SHP77 (cell line): ENCODE data around the gene LRMDA.

Source experiments
- DNase-seq, 2 experiments: peaks; one replicate each; lab custom pipeline; 2025; lab: John Stamatoyannopoulos, UW

LRMDA gene

DNA sequence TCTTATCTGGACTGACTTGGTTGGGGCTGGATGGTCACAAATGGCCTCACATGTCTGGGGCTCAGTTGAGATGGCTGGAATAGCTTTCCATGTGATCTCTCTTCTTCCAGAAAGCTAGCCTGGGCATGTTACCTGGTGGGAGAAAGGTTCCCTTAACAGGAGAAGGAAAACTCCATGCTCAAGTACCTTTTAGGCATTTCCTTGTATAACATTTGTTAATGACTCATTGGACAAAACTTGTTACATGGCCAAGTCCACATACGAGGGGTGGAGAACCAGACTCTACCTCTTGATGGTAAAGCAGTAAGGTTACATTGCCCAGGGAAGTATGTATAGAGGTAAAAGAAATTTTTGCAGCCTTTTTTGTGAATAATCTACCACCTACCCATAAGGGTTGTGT lies 826.4 kb downstream of the LRMDA start:
- no peak for DNase-seq

DNA sequence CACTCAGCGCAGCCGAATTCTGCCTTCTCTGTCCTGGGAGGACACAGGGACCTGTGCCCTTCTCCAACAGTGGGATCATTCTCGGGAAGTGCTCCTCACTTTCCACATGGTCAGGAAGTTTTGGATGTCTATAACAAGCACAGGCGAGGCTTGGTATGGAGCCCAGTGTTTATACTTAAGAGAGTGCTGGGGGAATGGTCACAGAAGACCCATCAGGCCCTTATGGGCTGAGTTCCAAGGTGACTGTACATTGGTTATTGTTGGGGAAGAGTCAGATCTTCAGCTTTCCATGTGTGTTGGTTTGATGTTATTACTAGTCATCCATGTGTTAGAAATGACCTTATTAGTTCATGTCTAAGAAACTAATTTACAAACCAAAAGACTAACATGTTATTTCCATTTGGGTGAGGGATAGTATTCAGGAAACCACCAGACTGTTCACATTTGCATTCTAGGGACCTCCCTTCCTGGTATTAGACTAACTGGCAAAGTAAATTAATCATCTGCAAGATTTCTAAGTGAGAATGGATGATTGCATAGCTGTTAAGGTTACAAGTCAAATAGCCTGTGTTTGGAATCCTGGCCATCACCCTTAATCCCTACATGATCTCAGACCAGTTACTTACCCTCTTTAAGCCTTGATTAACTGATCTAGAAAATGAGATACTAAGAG lies 834.2 kb downstream of the LRMDA start:
- DNase-seq = no peak

GRCh38 chr10:76268530-76268929 lies 837.1 kb downstream of the LRMDA start:
- DNase-seq = no peak

- DNase-seq = no peak
These were observed 837.5 kb downstream of the LRMDA start for GRCh38 chr10:76268954-76269353.

DNA sequence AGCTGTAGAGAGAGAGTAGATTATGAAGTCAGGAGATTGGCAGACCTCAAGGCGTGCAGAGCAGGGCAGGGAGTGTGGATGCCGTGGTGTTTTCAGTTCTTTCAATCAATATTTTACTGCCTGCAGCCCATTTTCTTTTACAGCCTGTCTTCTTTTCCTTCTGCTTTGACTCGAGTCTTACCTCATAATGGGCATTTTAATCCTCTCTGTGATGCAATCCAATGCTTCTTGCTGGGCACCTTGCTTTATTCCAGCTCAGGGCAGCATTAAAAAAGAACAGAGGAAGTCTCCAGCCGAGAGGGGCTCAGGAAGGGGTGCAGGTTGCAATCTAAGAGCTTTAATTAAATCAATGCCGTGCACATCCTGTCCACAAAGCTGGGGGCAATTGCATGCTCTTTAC lies 839.0 kb downstream of the LRMDA start:
- no peak for DNase-seq

DNA sequence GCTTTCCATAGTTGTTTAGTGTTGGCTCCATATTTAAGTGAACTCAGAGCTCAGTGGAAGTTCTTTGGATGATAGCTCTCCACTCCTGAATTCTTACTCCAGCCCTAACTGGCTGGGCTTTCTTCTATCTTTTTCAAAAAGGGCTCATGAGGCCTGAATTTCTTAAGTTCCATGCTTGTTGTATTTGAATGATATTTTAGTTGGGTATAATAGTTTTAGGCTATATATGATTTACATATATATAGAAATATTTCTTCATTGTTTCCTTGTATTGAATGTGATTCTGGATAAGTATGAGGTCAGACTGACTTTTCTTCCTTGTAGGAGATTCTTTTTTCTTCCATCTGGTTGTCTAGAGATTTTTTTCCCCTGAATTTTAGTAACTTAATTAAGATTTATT lies 843.5 kb downstream of the LRMDA start:
- no peak for DNase-seq

GRCh38 chr10:76278811-76279460 lies 847.5 kb downstream of the LRMDA start:
- DNase-seq = no peak

GRCh38 chr10:76281659-76282058 lies 850.2 kb downstream of the LRMDA start:
- no peak for DNase-seq

GRCh38 chr10:76282061-76283025 lies 850.9 kb downstream of the LRMDA start:
- DNase-seq = peak; percentile 60 to 64

DNA sequence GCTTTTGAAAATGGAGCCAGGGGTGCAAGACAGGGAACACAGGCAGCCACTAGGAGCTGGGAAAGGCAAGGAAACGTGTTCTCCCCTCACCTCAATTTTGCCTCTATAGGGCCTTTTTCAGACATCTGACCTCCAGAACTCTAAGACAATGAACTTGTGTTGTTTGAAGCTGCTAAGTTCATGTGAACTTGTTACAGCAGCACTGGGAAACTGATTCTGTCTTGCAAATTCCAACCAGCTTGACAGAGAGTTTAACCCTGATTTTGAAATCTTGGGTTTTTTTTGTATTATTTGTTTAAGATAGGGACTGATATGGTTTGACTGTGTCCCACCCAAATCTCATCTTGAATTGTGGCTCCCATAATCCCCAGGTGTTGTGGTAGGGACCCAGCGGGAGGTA lies 852.9 kb downstream of the LRMDA start:
- no peak for DNase-seq

- DNase-seq = no peak
These were observed 853.6 kb downstream of the LRMDA start for GRCh38 chr10:76285012-76285411.

DNA sequence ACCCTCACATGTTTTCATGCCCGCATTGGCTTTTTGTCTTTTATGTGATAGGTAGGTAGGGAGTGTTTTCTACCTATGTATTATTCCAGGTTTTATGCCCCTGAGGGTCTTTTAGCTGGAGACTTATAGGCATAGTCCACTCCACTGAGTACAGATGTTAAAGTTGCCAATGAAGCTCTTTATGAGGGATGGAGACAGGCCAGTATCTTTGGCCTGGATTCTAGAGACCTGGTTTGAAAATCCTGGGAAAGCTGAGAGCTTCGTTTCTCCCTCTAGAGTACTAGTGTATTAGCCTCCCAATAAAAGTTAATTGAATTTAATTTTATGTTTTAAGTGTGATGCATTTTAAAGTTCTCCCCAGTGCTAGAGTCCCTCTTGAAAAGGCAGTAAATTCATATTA lies 854.1 kb downstream of the LRMDA start:
- DNase-seq = no peak

DNA sequence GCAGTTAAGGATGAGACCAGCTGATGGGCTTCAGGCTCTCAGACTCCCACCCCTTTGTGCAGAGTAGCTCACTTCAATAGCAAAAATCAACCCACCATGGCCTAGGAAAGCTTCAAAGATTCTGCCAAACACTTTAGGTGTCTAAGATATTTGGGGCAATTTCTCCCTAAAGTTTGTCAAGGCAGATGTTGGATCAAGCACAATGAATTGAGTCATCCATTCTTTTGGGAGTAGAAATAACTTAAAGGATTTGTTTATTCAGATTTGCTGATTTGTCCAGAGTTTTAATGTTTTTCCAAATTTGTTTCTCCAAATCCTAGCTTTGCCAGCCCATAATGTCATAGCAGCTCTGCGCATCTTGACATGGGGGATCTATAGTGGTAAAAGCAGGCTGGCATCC lies 855.1 kb downstream of the LRMDA start:
- DNase-seq = no peak

GRCh38 chr10:76287856-76288255 lies 856.4 kb downstream of the LRMDA start:
- no peak for DNase-seq

DNA sequence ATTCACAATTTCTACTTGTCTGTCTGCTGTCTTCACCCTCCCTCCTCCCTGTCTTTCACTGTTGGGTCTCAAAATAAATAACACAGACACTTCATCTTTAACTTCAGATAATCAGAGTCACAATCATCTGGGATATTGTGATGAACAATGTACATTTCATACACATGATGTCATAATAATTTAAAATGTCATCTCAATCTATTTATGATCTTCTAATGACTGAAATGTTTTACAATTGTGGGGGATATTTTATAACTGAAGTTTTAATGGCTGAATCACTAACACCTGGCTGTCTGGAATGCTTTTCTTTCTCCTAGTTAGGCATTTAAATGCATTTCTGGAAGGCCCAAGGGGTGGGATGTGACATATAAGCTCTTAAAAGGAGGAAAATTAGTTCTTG lies 859.8 kb downstream of the LRMDA start:
- DNase-seq = no peak

DNA sequence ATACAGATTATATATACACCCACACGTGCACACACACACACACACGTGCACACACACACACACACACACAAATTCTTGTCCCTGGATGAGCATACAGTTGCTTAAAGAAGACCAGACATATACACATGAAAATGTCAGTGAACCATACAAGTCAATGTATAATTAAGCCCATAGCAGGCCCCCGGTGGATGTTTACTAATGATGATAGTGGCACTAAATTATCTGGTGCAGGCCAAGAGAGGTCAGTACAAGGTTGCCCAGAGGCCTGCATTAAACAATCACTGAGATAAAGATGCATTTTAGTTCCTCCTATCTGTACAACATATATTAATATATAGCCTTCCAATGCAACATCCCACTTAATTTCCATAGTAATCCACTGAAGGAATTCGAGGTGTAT lies 860.5 kb downstream of the LRMDA start:
- DNase-seq = no peak

GRCh38 chr10:76296957-76297356 lies 865.5 kb downstream of the LRMDA start:
- no peak for DNase-seq

- no peak for DNase-seq
These were observed 865.9 kb downstream of the LRMDA start for GRCh38 chr10:76297358-76297757.

DNA sequence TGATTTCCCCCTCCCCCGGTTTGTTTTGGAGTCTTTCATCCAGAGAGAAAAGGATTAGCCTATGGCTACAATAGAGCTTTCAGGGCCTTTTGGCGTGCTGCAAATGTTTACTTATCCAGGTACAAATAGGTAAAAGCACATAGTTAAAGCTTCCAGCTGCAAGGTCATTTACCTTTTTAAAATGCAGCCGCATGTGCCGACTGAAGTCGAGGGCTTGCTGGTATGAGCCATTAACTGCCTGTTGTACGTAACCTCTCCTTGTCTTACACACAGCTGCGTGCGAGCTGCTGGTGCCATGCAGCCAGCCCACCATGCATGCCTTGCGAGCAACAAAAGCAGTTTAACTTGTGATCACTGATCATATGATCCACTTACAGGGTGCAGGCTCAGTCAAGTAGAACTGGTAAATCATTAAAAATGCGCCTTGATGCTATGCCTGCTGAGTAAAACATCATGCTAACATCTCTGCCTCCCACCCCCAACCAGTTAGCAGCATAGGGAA lies 866.4 kb downstream of the LRMDA start:
- peak; percentile 39 to 59 for DNase-seq

- no peak for DNase-seq
These were observed 866.9 kb downstream of the LRMDA start for GRCh38 chr10:76298329-76298728.

DNA sequence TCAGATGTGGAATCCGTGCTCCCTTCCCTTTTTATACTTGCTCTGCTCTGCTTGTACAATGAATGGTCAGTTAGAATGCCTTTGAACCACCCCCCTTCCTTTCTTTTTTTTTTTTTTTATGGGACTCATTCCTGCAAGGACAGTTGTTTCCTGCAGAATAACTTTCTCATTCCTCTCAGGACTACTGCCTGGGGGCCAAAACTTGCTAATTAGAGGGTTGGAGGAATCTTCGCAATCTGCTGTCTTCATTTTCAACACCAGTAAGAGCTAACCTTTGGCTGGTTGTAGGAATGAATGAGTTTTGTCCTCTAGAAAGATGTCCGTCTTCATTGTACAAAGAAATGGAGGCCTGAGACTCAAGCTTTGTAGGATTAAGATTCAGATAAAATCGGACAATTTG lies 868.1 kb downstream of the LRMDA start:
- no peak for DNase-seq

DNA sequence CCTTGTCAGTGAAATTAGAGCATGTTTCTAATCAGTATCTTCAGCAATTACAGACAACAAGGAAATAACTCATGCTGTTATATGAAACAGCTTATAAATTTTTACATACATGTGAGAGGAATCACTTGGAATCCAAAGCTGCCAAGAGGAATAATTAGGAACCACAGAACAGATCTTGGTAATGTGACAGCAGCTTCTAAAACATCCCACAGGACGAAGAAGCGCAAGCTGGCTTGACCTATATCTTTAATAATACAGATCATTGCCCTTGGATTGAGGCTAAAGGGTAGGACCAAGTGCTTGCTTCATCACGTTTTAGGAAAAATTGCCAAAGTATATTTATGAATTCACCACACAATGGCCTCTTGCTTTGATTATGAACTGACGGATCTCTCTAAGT lies 869.8 kb downstream of the LRMDA start:
- no peak for DNase-seq

- DNase-seq = peak; percentile 16 to 57
These were observed 870.5 kb downstream of the LRMDA start for GRCh38 chr10:76301950-76302349.
